CD4-positive, alpha-beta T cell treated with Interleukin-17A for 1 hour (primary cell): Measurements from ENCODE around the gene PHYKPL.
"Not testable (repeated sequence)": the region's sequence is repeated elsewhere in the genome, so short reads cannot be mapped to it uniquely, and the experiment has no call there.

Experiments used
- DNase-seq: peaks from one replicate; pipeline ENCODE4 v3.0.0-alpha.2; 2020

PHYKPL gene

DNA sequence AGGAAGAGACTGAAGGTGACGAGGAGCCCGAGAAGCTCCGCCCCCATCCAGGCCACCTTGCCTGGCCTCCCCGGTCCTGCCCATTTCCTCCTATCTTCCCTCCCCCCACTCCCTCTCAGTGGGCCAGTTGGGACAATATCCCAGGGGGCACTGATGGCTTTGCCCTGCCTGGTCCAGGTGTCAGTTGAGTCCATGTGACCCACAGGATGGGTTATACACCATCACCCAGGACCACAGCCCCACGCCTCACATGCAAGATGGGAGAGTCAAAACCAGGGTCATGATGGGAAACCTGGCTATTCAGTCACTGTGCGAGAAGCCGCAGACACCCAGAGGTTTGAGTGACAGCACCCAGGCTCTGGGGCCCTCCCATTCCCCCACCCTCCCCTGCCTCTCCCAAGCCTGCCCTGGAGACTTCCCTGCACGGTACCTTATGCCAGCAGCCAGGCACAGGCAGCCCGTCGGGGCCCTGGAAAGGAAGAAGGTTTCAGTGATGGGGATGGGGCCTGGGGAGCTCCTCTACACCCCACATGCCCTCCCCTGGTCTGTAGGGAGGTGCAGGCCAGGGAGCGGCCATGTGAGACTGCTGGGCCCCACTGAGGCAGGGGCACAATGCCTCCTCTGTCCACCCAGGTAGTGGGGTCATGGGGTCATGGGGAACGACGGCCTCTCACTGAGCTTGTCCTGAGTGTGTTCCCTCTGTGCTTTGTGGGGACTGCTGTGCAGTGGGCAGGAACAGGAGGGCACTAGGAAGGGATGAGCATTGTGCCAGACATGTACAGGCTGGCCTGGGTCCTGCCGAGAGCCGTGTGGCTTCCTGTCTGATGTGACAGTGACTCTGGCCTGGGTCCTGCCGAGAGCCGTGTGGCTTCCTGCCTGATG, 6.3 kb upstream of the PHYKPL start:
- DNase-seq, result peak; percentile 48

GRCh38 chr5:178238313-178238635, 5.7 kb upstream of the PHYKPL start:
- DNase-seq, result no peak

DNA sequence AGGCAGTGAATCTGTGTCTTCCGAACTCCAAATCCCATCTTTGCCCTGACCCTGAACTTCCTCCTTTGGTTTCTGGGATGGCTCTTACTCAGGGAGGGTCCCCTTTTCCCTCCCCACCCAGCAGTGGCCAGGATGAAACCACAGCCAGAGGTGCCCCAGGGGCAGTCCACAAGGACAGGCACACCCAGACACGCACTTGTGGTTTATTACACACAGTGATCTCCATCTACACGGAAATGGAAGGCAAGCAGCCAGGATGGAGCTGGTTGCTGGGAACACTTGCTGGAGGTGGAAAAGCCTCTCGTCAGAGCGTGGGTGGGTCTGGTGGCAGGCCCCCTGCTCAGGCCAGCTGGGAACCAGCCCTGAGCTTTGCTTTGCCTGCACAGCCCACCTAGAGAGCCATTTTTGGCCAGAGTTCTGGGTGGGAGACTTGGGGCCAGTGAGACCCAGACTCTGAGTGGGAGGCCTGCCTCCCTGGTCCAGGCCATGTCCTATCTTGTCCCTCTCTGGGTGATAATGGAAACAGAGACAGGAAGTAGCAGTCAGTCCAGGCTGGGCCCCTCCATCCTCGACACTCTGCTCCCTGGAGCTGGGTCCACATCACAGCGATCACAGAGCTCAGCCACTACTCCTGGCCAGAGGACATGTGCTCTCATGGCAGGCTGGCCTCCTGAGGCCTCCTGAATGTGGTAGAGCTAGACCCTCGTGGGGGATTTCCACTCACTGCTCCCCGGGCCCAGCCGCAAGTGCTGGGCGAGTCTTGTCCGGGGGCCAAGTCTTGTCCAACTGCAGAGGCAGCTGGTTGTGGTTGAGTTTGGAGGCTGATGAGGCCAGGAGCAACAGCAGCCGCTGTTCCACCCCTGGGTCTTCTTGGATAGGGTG, 5.1 kb upstream of the PHYKPL start:
- DNase-seq, result no peak

- DNase-seq, result no peak
Measured at GRCh38 chr5:178236679-178237078, 4.1 kb upstream of the PHYKPL start.

- DNase-seq, result no peak
Measured at GRCh38 chr5:178236126-178236525, 3.5 kb upstream of the PHYKPL start.

GRCh38 chr5:178235588-178235974, 3.0 kb upstream of the PHYKPL start:
- no peak for DNase-seq

- peak; percentile 77 for DNase-seq
Measured at GRCh38 chr5:178234750-178235587, 2.4 kb upstream of the PHYKPL start.

DNA sequence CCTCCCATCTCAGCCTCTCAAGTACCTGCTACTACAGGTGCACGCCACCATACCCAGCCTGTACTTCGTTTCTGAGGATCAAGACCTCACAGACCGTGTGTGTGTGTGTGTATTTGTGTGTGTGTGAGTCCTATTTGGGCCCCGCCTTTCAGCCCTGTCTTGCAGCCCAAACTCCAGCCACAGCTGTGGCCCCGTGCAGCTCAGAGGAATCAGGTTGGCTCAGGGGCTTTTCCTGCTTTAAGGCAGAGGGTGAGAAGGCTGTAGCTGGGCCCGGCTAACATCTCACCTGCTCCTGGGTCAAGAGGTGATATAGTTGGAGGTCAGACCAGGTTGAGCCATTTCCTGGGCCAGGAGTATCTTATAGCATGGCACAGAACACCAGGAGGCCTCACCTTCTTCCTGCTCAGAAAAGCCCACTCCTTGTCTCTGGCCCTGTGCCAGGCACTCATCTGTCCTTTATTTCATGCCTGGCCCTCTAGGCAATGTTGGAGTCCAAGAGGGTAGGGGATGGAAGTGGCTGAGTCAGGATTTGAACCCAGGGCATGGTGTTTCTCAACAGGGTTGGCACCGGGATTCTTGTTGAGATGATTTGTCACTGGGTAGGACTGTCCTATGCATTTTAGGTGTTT, 1.6 kb upstream of the PHYKPL start:
- no peak for DNase-seq

DNA sequence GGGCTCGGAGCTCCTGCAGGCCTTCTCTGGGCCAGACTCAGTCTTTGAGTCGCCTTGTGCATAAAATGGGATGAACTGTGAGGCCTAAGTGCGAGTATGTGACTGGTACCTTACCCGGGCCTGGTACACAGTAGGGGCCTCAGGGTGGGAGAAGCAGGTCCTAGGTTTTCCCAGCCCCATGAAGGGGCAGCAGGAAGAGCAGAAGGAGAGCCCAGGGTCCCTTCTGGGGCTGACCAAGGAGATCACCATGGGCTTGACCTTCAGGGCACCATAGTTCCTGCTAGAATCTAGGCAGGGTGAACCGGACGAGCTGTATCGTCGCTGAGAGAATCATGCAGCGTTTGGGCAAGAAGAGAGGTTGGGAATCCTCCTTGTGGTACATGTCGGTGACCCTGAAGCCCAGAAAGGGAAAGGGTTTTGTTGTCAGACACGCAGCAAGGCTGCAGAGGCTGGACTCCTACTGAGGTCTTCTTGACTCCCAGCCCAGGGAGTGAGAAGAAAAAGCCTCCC, 373 bp upstream of the PHYKPL start:
- DNase-seq, result no peak

GRCh38 chr5:178231539-178232123, 971 bp downstream of the PHYKPL start:
- no peak for DNase-seq

GRCh38 chr5:178230879-178231538, 1.6 kb downstream of the PHYKPL start:
- no peak for DNase-seq

DNA sequence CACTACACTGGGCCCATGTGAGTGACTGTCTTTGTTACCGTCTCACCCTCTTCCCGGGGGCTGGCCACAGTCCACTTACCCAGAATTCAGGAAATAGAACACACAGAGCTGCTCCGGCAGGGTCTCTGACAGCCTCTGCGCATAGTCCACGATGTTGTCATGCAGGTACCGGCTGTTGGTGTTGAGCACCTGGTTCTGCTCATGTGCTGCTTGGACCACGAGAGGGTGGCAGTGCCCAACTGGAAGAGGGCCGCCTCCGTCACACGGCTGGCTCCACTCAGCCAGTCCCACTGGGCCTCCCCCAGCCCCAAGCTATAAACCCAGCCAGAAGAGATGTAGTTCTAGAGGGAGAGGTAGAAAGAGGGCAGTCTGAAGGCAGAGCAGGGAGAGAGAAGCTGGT, 2.7 kb downstream of the PHYKPL start:
- DNase-seq, result no peak

- DNase-seq, result not testable (repeated sequence)
Measured at GRCh38 chr5:178229111-178229510, 3.5 kb downstream of the PHYKPL start.

- DNase-seq, result no peak
Measured at GRCh38 chr5:178228609-178229008, 4.0 kb downstream of the PHYKPL start.

DNA sequence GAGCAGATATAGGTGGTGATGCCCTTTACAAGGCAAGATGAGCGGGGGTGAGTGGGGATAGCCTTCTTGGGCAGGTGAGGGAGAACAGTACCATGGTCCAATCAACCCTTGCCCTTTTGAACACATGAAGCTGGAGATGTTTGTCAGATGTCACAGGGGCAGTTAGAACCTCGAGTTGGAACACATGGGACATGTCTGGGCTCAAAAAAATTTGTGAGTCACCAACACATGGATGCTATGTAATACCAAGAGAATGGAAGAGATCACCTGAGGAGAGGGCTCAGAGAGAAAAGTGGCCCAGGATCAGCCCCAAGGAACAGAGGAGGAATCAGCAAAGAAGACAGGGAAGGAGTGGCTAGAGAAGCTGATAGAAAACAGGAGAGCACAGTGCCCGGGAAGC, 4.7 kb downstream of the PHYKPL start:
- no peak for DNase-seq

DNA sequence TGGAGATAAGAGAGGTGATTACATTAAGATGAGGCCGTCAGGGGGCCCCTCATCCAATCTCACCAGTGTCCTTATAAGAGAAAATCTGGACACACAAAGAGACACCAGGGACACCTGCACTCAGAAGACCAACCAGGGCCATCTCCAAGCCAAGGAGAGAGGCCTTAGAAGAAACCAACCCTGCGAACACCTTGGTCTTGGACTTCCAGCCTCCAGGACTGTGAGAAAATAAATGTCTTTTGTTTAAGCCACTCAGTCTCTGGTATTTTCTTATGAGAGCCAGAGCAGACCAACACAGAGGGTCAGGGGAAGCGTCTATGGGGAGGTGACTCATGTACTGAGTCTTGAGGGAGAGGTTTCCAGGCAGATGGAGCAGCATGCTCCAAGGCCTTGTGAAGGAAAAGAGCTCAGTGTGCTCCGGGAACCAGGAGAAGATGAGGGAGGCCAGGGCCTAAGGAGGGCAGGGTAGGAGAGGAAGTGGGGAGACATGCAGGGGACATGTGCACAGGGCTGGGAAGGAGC, 5.4 kb downstream of the PHYKPL start:
- no peak for DNase-seq

DNA sequence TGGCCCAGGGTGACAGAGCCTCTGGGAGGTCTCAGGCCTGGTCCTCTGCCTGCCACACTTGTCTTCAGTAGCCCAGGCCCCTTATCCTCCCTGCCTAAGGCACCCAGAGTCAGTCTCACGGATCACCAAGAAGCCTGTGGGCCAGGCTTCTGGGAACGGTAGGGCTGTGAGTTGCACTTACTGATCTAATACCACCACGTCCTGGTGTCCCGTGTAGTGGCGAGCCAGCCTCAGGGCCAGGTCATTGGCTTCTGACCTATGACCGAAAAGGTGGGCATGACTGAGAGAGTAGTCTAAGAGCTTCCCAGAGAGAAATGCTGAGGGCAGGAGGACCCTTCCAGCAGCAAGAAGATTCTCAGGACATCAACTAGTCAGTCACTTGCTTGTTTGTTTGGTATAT, 7.4 kb downstream of the PHYKPL start:
- no peak for DNase-seq

DNA sequence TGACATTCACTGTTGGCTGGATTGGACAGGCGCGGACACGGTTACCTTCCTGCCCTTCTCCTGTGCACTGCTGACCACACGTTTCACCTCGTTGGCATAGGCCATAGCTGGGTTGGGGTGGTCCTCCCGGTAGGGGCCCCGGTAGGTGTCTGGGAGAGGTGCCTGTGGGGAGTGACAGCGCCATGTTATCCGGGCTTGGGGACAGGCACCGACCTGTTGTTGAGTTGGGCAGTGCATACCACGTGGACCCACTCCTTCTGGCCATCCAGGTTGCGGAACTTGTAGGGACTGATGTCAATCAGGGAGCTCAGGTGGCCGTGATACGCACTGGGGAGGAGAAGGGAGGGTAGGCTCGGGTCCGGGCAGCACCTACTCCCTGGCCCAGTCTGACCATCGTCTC, 8.2 kb downstream of the PHYKPL start:
- no peak for DNase-seq

DNA sequence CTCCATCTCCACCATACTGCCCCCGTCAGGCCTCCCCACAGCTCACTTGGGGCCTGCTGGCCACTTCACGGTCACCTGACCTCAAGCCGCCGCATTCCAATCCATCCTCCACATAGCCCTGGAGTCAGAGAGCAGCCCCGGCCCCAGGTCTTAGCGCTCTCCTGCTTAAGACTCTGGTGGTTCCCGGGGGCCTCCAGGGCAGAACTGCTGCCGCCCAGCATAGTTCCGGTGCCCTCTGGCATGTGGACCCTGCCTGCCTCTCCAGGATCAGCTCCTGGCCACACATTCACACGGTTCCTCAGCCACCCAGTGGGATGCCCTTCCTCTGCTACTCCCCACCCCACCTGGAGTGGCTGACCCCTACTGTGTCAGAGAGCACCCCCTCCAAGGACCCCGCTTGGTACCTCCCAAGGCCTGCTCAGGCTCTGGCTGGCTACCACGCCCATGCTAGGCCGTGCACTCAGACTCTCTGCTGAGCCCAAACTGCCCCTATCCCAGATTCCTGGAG, 8.7 kb downstream of the PHYKPL start:
- no peak for DNase-seq

GRCh38 chr5:178223196-178223773, 9.3 kb downstream of the PHYKPL start:
- DNase-seq, result no peak

- no peak for DNase-seq
Measured at GRCh38 chr5:178222292-178222691, 10.3 kb downstream of the PHYKPL start.
